ENCODE data around the gene SLFN12.

SLFN12 gene

DNA sequence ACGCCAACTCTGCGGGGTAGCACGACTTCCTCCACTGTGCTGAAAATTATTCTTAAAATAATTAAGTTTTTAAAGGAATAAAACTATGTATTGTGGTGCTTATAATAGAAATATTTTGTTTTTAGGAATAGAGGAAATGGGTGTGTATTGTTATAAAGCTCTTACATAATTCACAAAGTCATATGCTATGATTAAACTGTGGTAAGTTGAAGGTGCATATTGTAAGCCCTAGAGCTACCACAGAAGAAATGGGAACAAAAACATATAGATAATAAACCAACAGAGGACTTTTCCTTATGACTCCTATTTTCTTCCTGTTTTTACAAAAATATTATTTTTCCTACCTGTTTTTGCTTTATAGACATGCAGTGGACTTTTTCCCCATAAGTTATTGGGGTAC lies 54.6 kb downstream of the SLFN12 start:
- DNase-seq = no peak
- H3K27ac ChIP-seq = no peak overlapping the region
- H3K4me3 ChIP-seq (ENCODE audit: low read depth, low read length) = no peak overlapping the region
- H3K27me3 ChIP-seq (ENCODE audit: insufficient read depth, low read depth, severe bottlenecking) = peaks cover 58% of the 10 kb centered on the region
- TF ChIP-seq, protein P1, sequence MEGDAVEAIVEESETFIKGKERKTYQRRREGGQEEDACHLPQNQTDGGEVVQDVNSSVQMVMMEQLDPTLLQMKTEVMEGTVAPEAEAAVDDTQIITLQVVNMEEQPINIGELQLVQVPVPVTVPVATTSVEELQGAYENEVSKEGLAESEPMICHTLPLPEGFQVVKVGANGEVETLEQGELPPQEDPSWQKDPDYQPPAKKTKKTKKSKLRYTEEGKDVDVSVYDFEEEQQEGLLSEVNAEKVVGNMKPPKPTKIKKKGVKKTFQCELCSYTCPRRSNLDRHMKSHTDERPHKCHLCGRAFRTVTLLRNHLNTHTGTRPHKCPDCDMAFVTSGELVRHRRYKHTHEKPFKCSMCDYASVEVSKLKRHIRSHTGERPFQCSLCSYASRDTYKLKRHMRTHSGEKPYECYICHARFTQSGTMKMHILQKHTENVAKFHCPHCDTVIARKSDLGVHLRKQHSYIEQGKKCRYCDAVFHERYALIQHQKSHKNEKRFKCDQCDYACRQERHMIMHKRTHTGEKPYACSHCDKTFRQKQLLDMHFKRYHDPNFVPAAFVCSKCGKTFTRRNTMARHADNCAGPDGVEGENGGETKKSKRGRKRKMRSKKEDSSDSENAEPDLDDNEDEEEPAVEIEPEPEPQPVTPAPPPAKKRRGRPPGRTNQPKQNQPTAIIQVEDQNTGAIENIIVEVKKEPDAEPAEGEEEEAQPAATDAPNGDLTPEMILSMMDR (IDR thresholded peaks at IDR 0.05; ENCODE audit: low read depth, low read length) = no peak
- no peaks in the 10 kb centered on the region for H3K9me3 ChIP-seq (ENCODE audit: severe bottlenecking)
- no peaks in the 10 kb centered on the region for H3K36me3 ChIP-seq

DNA sequence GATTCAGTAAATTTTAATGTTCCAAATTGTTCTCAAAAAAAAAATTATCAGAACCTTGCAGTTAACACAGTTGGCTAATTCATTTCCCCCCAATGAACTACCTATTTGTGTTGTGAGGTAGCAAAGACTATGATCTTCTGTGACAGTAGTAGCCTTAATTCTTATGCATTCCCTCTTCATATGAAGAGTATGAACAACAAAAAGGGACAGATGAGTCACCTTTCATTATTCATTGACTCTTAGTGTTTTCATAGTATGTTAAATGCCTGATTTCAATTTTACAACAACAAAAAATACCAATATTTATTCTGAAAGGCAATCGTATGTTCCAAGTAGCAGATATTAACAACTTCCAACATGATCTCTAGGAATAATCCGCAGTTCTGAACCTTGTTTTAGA lies 55.2 kb downstream of the SLFN12 start:
- TF ChIP-seq, protein P1 (IDR thresholded peaks at IDR 0.05; ENCODE audit: low read depth, low read length) = no peak
- Histone ChIP-seq H3K27ac (no peak overlapping the region), H3K27me3 (ENCODE audit: insufficient read depth, low read depth, severe bottlenecking) (peaks cover 62% of the 10 kb centered on the region)

DNA sequence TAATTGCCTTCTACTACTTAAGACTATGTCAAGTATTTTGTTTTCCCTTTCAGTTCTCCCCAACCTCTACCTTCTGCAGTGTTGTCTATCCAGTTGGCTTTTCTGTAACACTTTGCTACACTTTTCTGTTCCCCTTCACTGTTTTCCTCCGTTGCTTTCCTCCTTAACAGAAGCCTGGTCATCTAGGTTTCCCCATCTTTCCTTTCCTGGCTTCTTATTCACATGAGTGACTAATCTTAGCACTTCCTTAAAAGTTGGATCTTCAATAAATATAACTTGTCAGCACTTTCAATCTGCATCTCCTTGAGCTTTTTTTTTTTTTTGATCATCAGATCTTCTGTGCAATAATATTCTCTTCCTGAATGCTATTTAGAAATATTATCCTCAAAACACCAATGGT lies 56.1 kb downstream of the SLFN12 start:
- DNase-seq = no peak
- TF ChIP-seq, protein P1 (IDR thresholded peaks at IDR 0.05; ENCODE audit: low read depth, low read length) = no peak
- H3K36me3 ChIP-seq = no peaks in the 10 kb centered on the region
- no peak overlapping the region for H3K4me3 ChIP-seq (ENCODE audit: low read depth, low read length)
- no peaks in the 10 kb centered on the region for H3K9me3 ChIP-seq (ENCODE audit: severe bottlenecking)
- H3K27ac ChIP-seq = no peak overlapping the region
- peaks cover 63% of the 10 kb centered on the region for H3K27me3 ChIP-seq (ENCODE audit: insufficient read depth, low read depth, severe bottlenecking)

More for the DNA sequence above, 55.2 kb downstream of the SLFN12 start:
- DNase-seq = no peak
- Histone ChIP-seq H3K4me3 (ENCODE audit: low read depth, low read length) (no peak overlapping the region), H3K36me3 (no peaks in the 10 kb centered on the region), H3K9me3 (ENCODE audit: severe bottlenecking) (no peaks in the 10 kb centered on the region)

GRCh38 chr17:35374766-35375344 lies 57.4 kb downstream of the SLFN12 start:
- H3K27me3 ChIP-seq (ENCODE audit: insufficient read depth, low read depth, severe bottlenecking) = peaks cover 74% of the 10 kb centered on the region
- DNase-seq = no peak
- no peak overlapping the region for H3K27ac ChIP-seq
- no peaks in the 10 kb centered on the region for H3K36me3 ChIP-seq
- H3K4me3 ChIP-seq (ENCODE audit: low read depth, low read length) = no peak overlapping the region
- H3K9me3 ChIP-seq (ENCODE audit: severe bottlenecking) = peaks cover 5% of the 10 kb centered on the region
- TF ChIP-seq, protein P1 (IDR thresholded peaks at IDR 0.05; ENCODE audit: low read depth, low read length) = no peak

- H3K27ac ChIP-seq = no peak overlapping the region
- H3K4me3 ChIP-seq (ENCODE audit: low read depth, low read length) = no peak overlapping the region
- TF ChIP-seq, protein P1 (IDR thresholded peaks at IDR 0.05; ENCODE audit: low read depth, low read length) = no peak
- H3K9me3 ChIP-seq (ENCODE audit: severe bottlenecking) = peaks cover 5% of the 10 kb centered on the region
- H3K36me3 ChIP-seq = no peaks in the 10 kb centered on the region
- DNase-seq = no peak
- peaks cover 80% of the 10 kb centered on the region for H3K27me3 ChIP-seq (ENCODE audit: insufficient read depth, low read depth, severe bottlenecking)
Measured at GRCh38 chr17:35373984-35374765, 58.1 kb downstream of the SLFN12 start.
